GM12878 (cell line): ENCODE results near the gene TRAK2. TPM values are rescaled to one million over a fixed set of nuclear protein-coding genes. Genes with fewer than 3 reads are reported as not detected.

Experiments
- ATAC-seq: fragments of 200-7000 bp; cut with Tn5 transposase; 3 replicates; pipeline ENCODE4 v1.9.1; 2020; ENCODE audit warnings: mild to moderate bottlenecking, moderate library complexity
- BruUV-seq: library from RNA; stranded (reverse); fragments of 400-500 nt; replicated peaks from 2 replicates; lab custom pipeline; 2021; lab: Mats Ljungman, UMichigan
- CTCF ChIA-PET: fragments of 300-600 bp; sonication (Branson Sonifier 250); formaldehyde crosslinking; extraction: SDS; loops from one replicate; lab custom pipeline; 2021; ENCODE audit warnings: inconsistent platforms; lab: Yijun Ruan, JAX
- POLR2A ChIA-PET: fragments of 350-600 bp; formaldehyde crosslinking; extraction: SDS; loops from one replicate; lab custom pipeline; 2021; ENCODE audit warnings: inconsistent platforms; lab: Charles Lee
- RAD21 ChIA-PET: fragments of 300-600 bp; sonication (Branson Sonifier 250); formaldehyde crosslinking; loops from one replicate; lab custom pipeline; 2023; ENCODE audit warnings: antibody characterized with exemption; ENCODE audit not compliant: unreplicated experiment; lab: Charles Lee
- SMC1A ChIA-PET: fragments of 300-600 bp; sonication (Branson Sonifier 250); formaldehyde crosslinking; loops from one replicate; lab custom pipeline; 2023; ENCODE audit not compliant: unreplicated experiment, uncharacterized antibody; lab: Charles Lee
- DNase-seq: peaks from one replicate; pipeline ENCODE4 v3.0.0-alpha.2; 2011; ENCODE audit warnings: low read depth, low spot score
- FAIRE-seq: peaks from 3 replicates; lab custom pipeline; 2011; peaks lifted over from hg19 to GRCh38; lab: Jason Lieb, UNC
- H2AFZ ChIP-seq: 2 replicates; pipeline ENCODE4 v1.6.0; 2011; ENCODE audit warnings: low read depth, low read length, control low read depth; ENCODE audit not compliant: control insufficient read depth
- H3K27ac ChIP-seq: 2 replicates; pipeline ENCODE4 v1.5.1; 2011; ENCODE audit warnings: control low read depth; ENCODE audit not compliant: control insufficient read depth, insufficient read depth
- H3K27me3 ChIP-seq, 2 experiments: replicated peaks in 1 of 2; 2 replicates each; pipeline versions ENCODE4 v1.6.0 to v1.6.1; 2011; ENCODE audit warnings: low read length in 1 of 2; ENCODE audit not compliant: control insufficient read depth in 2 of 2, insufficient read depth in 2 of 2
- H3K36me3 ChIP-seq, 2 experiments: 2 replicates each; pipeline ENCODE4 v1.5.1; 2011; ENCODE audit warnings: low read length in 1 of 2; ENCODE audit not compliant: control insufficient read depth in 2 of 2, insufficient read depth in 2 of 2
- H3K4me1 ChIP-seq: 2 replicates; pipeline ENCODE4 v1.6.1; 2011; ENCODE audit warnings: mild to moderate bottlenecking, low read length, moderate library complexity, mixed read lengths; ENCODE audit not compliant: control insufficient read depth, insufficient read depth
- H3K4me2 ChIP-seq: 2 replicates; pipeline ENCODE4 v1.6.0; 2011; ENCODE audit warnings: control low read depth; ENCODE audit not compliant: control insufficient read depth, insufficient read depth
- H3K4me3 ChIP-seq: fragments of 200-600 bp; sonication (generic); 2 replicates; pipeline ENCODE4 v1.5.1; 2016
- H3K79me2 ChIP-seq: 2 replicates; pipeline ENCODE4 v1.6.0; 2011; ENCODE audit warnings: low read length; ENCODE audit not compliant: control insufficient read depth, insufficient read depth
- H3K9ac ChIP-seq: 2 replicates; pipeline ENCODE4 v1.8.0; 2011; ENCODE audit warnings: low read length, control low read depth, mixed read lengths; ENCODE audit not compliant: control insufficient read depth, insufficient read depth
- H3K9me3 ChIP-seq: replicated peaks from 3 replicates; pipeline ENCODE4 v1.5.1; 2011; ENCODE audit warnings: mild to moderate bottlenecking, low read length; ENCODE audit not compliant: control insufficient read depth, insufficient read depth
- H4K20me1 ChIP-seq: 2 replicates; pipeline ENCODE4 v1.6.0; 2011; ENCODE audit not compliant: control insufficient read depth, insufficient read depth
- CEBPB ChIP-seq, 2 experiments: fragments of 150-350 bp in 1 of 2; IDR thresholded peaks; 2 replicates each; pipeline ENCODE4 v1.6.1; 2012 to 2014; ENCODE audit warnings: low read depth in 2 of 2, low read length in 2 of 2, borderline replicate concordance in 1 of 2, inconsistent platforms in 1 of 2
- ESRRA ChIP-seq: IDR thresholded peaks from 2 replicates; pipeline ENCODE4 v1.6.1; 2012; ENCODE audit warnings: mild to moderate bottlenecking, low read length, improper control_type of control experiment
- EZH2 ChIP-seq: IDR thresholded peaks from 2 replicates; pipeline ENCODE4 v1.6.1; 2012; ENCODE audit warnings: low read depth, mild to moderate bottlenecking, control low read depth, inconsistent platforms, low read length, borderline replicate concordance; ENCODE audit not compliant: control insufficient read depth
- FOXK2 ChIP-seq: fragments of 450-650 bp; IDR thresholded peaks from 2 replicates; pipeline ENCODE4 v1.6.1; 2017; ENCODE audit warnings: mild to moderate bottlenecking, moderate library complexity
- GABPA ChIP-seq: IDR thresholded peaks from 2 replicates; pipeline ENCODE4 v1.6.1; 2014; ENCODE audit warnings: antibody characterized with exemption, low read depth, mild to moderate bottlenecking, inconsistent platforms
- KLF5 ChIP-seq: fragments of 450-650 bp; IDR thresholded peaks from 2 replicates; pipeline ENCODE4 v1.6.1; 2014; ENCODE audit warnings: mild to moderate bottlenecking; ENCODE audit not compliant: partially characterized antibody
- MYB ChIP-seq: fragments of 150-350 bp; IDR thresholded peaks from 2 replicates; pipeline ENCODE4 v1.6.1; 2014; ENCODE audit warnings: mild to moderate bottlenecking, low read depth, low read length, borderline replicate concordance
- SMAD1 ChIP-seq: fragments of 450-650 bp; IDR thresholded peaks from 2 replicates; pipeline ENCODE4 v1.6.1; 2018; ENCODE audit warnings: mild to moderate bottlenecking, low read depth; ENCODE audit not compliant: partially characterized antibody
- SP1 ChIP-seq: IDR thresholded peaks from one replicate; pipeline ENCODE4 v1.6.1; 2011; ENCODE audit warnings: low read depth, low read length
- SUPT20H ChIP-seq: IDR thresholded peaks from 2 replicates; pipeline ENCODE4 v1.6.1; 2011; ENCODE audit warnings: low read depth, mild to moderate bottlenecking, low read length, moderate library complexity, borderline replicate concordance; ENCODE audit not compliant: control insufficient read depth
- YBX1 ChIP-seq: fragments of 450-650 bp; IDR thresholded peaks from 2 replicates; pipeline ENCODE4 v1.6.1; 2016; ENCODE audit warnings: antibody characterized with exemption
- WGBS: methylation state at CpG from one replicate; pipeline ENCODE4 v1.1.6; 2016; ENCODE audit warnings: low lambda C conversion rate; ENCODE audit not compliant: insufficient replicate concordance, insufficient coverage; ENCODE audit errors: missing lambda C conversion rate; 5-methylcytosine and 5-hydroxymethylcytosine counted together
- in situ Hi-C: fragments of 300-500 bp; cut with MboI; formaldehyde crosslinking; loops from 9 replicates; pipeline ENCODE4 v1.14.3; 2018; ENCODE audit warnings: mixed read lengths
- intact Hi-C: fragments of 100-400 bp; cut with micrococcal nuclease; formaldehyde crosslinking; loops from one replicate; pipeline ENCODE4 v1.14.2; 2022; ENCODE audit not compliant: unreplicated experiment
- polyA plus RNA-seq, 11 experiments: library from polyadenylated mRNA; depleted of rRNA in 4 of 11; unstranded in 6 of 11; stranded (reverse) in 5 of 11; fragments of >200 nt; fragmentation: Nextera tagmentation in 4 of 11; fragmentation: Illumina TruSeq in 1 of 11; extraction: Ambion mirVana in 4 of 11; extraction: Trizol in 1 of 11; gene quantifications; 1 replicate in 1 of 11; 2 replicates in 10 of 11; pipeline versions ENCODE4 v1.2.1 to v1.2.3, GENCODE V29; 2011 to 2016; ENCODE audit warnings: inconsistent platforms in 2 of 11, missing spikeins in 2 of 11, low read depth in 1 of 11
- total RNA-seq, 4 experiments: library from RNA; depleted of rRNA in 3 of 4; stranded (reverse); fragments of >200 nt in 3 of 4; fragmentation: Illumina TruSeq in 1 of 4; extraction: Trizol in 1 of 4; gene quantifications; 2 replicates each; pipeline versions ENCODE4 v1.2.1 to v1.2.3, GENCODE V29; 2013 to 2021
- TF ChIP-seq, protein P1 (sequence below): fragments of 450-650 bp; IDR thresholded peaks from 2 replicates; pipeline ENCODE4 v1.6.1; 2017; ENCODE audit warnings: antibody characterized with exemption, mild to moderate bottlenecking, moderate library complexity
- TF ChIP-seq, protein P2 (sequence below): fragments of 450-650 bp; IDR thresholded peaks from 2 replicates; pipeline ENCODE4 v1.6.1; 2017; ENCODE audit warnings: mild to moderate bottlenecking, moderate library complexity
- TF ChIP-seq, protein P3 (sequence below): IDR thresholded peaks from 2 replicates; pipeline ENCODE4 v1.6.1; 2012; ENCODE audit warnings: mild to moderate bottlenecking, low read depth, low read length

The TRAK2 gene
- total and polyA plus RNA-seq, 10 of the 15 experiments (the other 5 are each of a cell fraction or from before 2014, with no cell fraction given), result 5.2 to 20.0 (median 11.8) TPM

DNA sequence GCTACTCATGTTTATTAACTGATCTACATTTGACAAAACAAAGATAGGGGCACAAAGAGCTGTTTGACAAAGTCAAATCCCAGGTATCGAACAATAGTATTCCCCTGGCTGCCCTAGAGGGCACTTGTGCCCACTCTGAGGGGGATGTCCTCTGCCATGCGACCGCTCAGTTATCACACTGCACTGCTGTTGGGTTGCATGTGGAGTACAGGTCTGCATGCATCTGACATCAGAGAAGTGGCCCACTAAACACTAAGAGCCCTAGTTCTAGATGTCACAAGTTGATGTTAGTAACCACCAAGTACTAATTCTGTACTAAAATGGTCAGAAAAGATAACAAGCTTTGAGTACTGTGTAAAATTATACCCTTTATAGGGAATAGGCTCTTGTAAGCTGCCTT lies 74.0 kb downstream of the TRAK2 start:
- no peaks in the 10 kb centered on the region for H3K4me1 ChIP-seq
- CTCF ChIA-PET, result interaction anchor here (1.2 to 1.5 kb wide), 5 partner anchors 8 to 195 kb away, joined by 3 to 6 read pairs (median 3); partner anchors contain the start of gene CASP10
- in situ Hi-C loops, result no loop called here
- H3K9ac ChIP-seq, result no peak overlapping the region
- H3K36me3 ChIP-seq, result peaks cover 0 to 3% of the 10 kb centered on the region in 2 experiments; a peak in 1 of 4 replicates
- FAIRE-seq, result no peak
- no peak overlapping the region for H2AFZ ChIP-seq
- WGBS, result 84% methylated on average over 3 of the region's 3 CpGs
- no peaks in the 10 kb centered on the region for H3K9me3 ChIP-seq
- POLR2A ChIA-PET, result no interaction called here
- H3K27ac ChIP-seq, result no peak overlapping the region
- no peak overlapping the region for H3K4me3 ChIP-seq
- BruUV-seq, result no TSS peak
- no peaks in the 10 kb centered on the region for H3K27me3 ChIP-seq
- H3K79me2 ChIP-seq, result no peaks in the 10 kb centered on the region
- H3K4me2 ChIP-seq, result no peak overlapping the region
- no peak for ATAC-seq
- DNase-seq, result no peak
- H4K20me1 ChIP-seq, result no peaks in the 10 kb centered on the region
- RAD21 ChIA-PET, result interaction anchor here (1.2 kb wide), 1 partner anchor 14 kb away, joined by 3 read pairs; no protein-coding TSS in a partner anchor
- SMC1A ChIA-PET, result interaction anchor here (1.0 to 1.5 kb wide), 2 partner anchors 13 to 26 kb away, joined by 3 to 7 read pairs; no protein-coding TSS in a partner anchor
- intact Hi-C loops, result no loop called here
- TF ChIP-seq SP1, result no peak
- TF ChIP-seq KLF5, result no peak
- TF ChIP-seq GABPA, result no peak
- TF ChIP-seq CEBPB (IDR thresholded peaks at IDR 0.05; ENCODE audit: borderline replicate concordance in 1 of 2, low read depth in 2 of 2, low read length in 2 of 2), result no peak
- no peak for TF ChIP-seq SMAD1
- TF ChIP-seq ESRRA, result no peak
- TF ChIP-seq, protein P1, sequence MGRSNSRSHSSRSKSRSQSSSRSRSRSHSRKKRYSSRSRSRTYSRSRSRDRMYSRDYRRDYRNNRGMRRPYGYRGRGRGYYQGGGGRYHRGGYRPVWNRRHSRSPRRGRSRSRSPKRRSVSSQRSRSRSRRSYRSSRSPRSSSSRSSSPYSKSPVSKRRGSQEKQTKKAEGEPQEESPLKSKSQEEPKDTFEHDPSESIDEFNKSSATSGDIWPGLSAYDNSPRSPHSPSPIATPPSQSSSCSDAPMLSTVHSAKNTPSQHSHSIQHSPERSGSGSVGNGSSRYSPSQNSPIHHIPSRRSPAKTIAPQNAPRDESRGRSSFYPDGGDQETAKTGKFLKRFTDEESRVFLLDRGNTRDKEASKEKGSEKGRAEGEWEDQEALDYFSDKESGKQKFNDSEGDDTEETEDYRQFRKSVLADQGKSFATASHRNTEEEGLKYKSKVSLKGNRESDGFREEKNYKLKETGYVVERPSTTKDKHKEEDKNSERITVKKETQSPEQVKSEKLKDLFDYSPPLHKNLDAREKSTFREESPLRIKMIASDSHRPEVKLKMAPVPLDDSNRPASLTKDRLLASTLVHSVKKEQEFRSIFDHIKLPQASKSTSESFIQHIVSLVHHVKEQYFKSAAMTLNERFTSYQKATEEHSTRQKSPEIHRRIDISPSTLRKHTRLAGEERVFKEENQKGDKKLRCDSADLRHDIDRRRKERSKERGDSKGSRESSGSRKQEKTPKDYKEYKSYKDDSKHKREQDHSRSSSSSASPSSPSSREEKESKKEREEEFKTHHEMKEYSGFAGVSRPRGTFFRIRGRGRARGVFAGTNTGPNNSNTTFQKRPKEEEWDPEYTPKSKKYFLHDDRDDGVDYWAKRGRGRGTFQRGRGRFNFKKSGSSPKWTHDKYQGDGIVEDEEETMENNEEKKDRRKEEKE, result no peak
- TF ChIP-seq, protein P2, sequence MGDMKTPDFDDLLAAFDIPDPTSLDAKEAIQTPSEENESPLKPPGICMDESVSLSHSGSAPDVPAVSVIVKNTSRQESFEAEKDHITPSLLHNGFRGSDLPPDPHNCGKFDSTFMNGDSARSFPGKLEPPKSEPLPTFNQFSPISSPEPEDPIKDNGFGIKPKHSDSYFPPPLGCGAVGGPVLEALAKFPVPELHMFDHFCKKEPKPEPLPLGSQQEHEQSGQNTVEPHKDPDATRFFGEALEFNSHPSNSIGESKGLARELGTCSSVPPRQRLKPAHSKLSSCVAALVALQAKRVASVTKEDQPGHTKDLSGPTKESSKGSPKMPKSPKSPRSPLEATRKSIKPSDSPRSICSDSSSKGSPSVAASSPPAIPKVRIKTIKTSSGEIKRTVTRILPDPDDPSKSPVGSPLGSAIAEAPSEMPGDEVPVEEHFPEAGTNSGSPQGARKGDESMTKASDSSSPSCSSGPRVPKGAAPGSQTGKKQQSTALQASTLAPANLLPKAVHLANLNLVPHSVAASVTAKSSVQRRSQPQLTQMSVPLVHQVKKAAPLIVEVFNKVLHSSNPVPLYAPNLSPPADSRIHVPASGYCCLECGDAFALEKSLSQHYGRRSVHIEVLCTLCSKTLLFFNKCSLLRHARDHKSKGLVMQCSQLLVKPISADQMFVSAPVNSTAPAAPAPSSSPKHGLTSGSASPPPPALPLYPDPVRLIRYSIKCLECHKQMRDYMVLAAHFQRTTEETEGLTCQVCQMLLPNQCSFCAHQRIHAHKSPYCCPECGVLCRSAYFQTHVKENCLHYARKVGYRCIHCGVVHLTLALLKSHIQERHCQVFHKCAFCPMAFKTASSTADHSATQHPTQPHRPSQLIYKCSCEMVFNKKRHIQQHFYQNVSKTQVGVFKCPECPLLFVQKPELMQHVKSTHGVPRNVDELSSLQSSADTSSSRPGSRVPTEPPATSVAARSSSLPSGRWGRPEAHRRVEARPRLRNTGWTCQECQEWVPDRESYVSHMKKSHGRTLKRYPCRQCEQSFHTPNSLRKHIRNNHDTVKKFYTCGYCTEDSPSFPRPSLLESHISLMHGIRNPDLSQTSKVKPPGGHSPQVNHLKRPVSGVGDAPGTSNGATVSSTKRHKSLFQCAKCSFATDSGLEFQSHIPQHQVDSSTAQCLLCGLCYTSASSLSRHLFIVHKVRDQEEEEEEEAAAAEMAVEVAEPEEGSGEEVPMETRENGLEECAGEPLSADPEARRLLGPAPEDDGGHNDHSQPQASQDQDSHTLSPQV, result no peak
- TF ChIP-seq YBX1, result no peak
- no peak for TF ChIP-seq MYB
- TF ChIP-seq, protein P3, sequence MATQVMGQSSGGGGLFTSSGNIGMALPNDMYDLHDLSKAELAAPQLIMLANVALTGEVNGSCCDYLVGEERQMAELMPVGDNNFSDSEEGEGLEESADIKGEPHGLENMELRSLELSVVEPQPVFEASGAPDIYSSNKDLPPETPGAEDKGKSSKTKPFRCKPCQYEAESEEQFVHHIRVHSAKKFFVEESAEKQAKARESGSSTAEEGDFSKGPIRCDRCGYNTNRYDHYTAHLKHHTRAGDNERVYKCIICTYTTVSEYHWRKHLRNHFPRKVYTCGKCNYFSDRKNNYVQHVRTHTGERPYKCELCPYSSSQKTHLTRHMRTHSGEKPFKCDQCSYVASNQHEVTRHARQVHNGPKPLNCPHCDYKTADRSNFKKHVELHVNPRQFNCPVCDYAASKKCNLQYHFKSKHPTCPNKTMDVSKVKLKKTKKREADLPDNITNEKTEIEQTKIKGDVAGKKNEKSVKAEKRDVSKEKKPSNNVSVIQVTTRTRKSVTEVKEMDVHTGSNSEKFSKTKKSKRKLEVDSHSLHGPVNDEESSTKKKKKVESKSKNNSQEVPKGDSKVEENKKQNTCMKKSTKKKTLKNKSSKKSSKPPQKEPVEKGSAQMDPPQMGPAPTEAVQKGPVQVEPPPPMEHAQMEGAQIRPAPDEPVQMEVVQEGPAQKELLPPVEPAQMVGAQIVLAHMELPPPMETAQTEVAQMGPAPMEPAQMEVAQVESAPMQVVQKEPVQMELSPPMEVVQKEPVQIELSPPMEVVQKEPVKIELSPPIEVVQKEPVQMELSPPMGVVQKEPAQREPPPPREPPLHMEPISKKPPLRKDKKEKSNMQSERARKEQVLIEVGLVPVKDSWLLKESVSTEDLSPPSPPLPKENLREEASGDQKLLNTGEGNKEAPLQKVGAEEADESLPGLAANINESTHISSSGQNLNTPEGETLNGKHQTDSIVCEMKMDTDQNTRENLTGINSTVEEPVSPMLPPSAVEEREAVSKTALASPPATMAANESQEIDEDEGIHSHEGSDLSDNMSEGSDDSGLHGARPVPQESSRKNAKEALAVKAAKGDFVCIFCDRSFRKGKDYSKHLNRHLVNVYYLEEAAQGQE, result no peak
- no peak for TF ChIP-seq EZH2
- no peak for TF ChIP-seq SUPT20H
- TF ChIP-seq FOXK2, result no peak
